ENCODE measurements around the gene HOXC4.

DNA sequence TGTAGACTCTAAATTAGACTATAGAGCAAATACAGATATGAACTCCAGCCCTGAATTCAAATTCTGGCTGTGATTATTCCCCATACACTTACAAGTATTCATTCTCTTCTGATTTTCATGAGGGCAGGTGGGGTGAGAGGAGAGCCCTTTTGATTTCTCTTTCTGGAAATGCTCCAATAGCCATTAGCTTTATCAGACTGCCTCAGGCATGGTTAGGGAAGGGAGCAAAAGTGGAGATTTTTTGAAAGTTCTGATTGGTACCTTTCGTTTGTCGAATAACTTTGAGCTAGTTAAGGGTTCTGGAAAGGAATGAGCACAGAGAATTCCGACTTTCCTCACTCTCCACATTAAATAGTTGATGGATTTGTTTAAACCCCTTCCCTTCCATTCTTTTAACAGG lies 13.0 kb upstream of the HOXC4 start:
- TF ChIP-seq, protein P1, sequence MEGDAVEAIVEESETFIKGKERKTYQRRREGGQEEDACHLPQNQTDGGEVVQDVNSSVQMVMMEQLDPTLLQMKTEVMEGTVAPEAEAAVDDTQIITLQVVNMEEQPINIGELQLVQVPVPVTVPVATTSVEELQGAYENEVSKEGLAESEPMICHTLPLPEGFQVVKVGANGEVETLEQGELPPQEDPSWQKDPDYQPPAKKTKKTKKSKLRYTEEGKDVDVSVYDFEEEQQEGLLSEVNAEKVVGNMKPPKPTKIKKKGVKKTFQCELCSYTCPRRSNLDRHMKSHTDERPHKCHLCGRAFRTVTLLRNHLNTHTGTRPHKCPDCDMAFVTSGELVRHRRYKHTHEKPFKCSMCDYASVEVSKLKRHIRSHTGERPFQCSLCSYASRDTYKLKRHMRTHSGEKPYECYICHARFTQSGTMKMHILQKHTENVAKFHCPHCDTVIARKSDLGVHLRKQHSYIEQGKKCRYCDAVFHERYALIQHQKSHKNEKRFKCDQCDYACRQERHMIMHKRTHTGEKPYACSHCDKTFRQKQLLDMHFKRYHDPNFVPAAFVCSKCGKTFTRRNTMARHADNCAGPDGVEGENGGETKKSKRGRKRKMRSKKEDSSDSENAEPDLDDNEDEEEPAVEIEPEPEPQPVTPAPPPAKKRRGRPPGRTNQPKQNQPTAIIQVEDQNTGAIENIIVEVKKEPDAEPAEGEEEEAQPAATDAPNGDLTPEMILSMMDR (IDR thresholded peaks at IDR 0.05), result no peak
- TF ChIP-seq POLR2AphosphoS5 (IDR thresholded peaks at IDR 0.05) (no peak), EP300 (IDR thresholded peaks at IDR 0.05) (no peak), POLR2A (IDR thresholded peaks at IDR 0.05) (no peak)

Data from sigmoid colon (tissue), 4 donors.